OCI-M1 (cell line): ENCODE measurements around the gene HDGFL3.
"Not testable (repeated sequence)": the region's sequence is repeated elsewhere in the genome, so short reads cannot be mapped to it uniquely, and the experiment has no call there.

ENCODE experiments used
- DNase-seq: peaks from one replicate; lab custom pipeline; 2025; lab: John Stamatoyannopoulos, UW

Gene HDGFL3

GRCh38 chr15:83194528-83194927 is 13.1 kb downstream of the HDGFL3 start:
- DNase-seq: peak; percentile 47

- DNase-seq: no peak
These were observed 13.9 kb downstream of the HDGFL3 start for GRCh38 chr15:83193721-83194120.

DNA sequence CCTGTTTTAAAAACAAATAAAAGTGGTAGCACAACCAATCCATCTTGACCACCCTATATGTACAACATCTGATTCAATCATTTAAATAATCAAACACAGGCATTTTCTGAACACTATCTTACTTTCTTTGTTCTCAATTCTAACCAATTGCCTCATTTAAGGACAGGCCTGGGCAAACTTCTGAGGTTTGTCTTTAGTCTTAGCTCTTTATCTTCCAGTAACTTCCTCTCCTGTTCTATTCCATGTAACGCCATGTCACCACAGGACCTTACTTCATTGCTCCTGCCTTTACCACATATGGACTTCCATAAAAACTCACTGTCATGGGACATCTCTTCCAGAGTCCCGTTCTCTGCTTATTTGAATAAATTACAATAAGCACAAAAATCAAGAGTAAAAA is 14.9 kb downstream of the HDGFL3 start:
- peak; percentile 59 for DNase-seq

- no peak for DNase-seq
These were observed 17.2 kb downstream of the HDGFL3 start for GRCh38 chr15:83190450-83190849.

GRCh38 chr15:83185561-83185960 is 22.1 kb downstream of the HDGFL3 start:
- no peak for DNase-seq

DNA sequence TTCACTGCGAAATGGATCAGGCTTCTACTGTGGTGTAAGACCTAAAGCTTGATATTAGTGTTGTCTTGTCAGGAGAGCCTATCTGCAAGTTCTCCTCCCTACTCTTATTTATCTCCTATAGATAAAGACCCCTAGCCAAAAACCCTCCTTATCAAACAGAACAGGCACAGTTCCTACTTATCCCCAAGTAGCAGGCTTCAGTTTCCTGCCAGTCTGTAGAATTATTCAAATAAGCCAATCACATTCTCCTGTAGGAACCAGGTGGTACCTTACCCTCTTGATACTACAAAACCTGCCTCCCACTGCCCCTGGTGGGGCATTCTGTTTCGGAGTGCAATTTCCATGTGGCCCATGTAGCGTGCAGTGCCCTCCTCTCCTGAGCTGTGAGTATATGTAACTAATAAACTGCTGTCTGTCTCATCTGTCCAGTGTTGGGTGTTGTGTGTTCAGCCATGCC is 28.7 kb downstream of the HDGFL3 start:
- peak; percentile 90 for DNase-seq

DNA sequence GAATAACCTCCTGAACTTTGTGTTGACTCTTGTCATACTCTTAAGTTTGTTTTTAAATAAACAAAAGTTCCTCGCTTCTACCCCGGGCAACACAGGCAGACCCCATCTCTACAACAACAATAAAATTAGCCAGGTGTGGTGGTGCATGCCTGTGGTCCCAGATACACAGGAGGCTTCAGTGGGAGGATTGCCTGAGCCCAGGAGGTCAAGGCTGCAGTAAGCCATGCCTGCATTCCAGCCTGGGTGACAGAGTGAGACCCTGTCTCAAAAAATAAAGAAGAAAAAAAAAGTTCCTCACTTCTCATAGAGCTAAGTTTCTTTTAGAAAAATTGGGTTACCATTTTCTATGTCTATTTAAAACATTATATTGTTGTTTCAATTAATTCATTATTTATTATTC is 29.2 kb downstream of the HDGFL3 start:
- peak; percentile 45 for DNase-seq

- peak; percentile 19 for DNase-seq
These were observed 32.7 kb downstream of the HDGFL3 start for GRCh38 chr15:83174891-83175290.

- DNase-seq: no peak
These were observed 37.0 kb downstream of the HDGFL3 start for GRCh38 chr15:83170474-83171165.

DNA sequence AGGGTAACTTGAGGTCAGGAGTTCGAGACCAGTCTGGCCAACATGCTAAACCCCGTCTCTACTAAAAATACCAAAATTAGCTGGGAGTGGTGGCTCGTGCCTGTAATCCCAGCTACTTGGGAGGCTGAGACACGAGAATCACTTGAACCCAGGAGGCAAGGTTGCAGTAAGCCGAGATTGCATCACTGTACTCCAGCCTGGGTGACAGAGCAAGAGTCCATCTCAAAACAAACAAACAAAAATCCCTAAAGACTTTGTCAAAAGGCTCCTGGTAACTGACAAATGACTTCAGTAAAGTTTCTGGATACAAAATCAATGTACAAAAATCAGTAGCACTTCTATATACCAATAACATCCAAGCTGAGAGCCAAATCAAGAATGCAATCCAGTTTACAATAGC is 38.0 kb downstream of the HDGFL3 start:
- not testable (repeated sequence) for DNase-seq

DNA sequence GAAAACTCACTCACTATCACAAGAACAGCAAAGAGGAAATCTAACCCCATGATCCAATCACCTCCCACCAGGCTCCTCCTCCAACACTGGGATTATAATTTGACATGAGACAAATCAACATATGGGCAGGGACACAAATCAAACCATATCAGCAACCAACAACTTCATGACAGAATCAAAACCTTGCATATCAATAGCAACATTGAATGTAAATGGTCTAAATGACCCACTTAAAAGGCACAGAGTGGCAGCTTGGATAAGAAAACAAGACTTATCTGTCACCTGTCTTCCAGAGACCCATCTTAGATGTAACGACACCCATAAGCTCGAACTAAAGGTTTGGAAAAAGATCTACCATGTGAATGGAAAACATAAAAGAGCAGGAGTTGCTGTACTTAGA is 40.8 kb downstream of the HDGFL3 start:
- peak; percentile 14 for DNase-seq

DNA sequence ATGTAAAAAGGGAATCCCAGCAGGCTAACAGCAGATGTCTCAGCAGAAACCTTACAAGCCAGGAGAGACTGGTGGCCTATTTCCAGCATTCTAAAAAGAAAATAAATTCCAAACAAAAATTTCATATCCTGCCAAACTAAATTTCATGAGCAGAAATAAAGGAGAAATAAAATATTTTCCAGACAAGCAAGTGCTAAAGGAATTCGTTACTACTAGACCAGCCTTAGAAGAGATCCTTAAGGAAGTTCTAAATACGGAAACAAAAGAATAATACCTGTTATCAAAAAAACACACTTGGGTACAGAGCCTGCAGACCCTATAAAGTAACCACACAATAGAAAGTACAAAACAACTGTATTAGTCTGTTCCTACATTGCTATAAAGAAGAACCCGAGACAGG is 41.4 kb downstream of the HDGFL3 start:
- peak; percentile 14 for DNase-seq

DNA sequence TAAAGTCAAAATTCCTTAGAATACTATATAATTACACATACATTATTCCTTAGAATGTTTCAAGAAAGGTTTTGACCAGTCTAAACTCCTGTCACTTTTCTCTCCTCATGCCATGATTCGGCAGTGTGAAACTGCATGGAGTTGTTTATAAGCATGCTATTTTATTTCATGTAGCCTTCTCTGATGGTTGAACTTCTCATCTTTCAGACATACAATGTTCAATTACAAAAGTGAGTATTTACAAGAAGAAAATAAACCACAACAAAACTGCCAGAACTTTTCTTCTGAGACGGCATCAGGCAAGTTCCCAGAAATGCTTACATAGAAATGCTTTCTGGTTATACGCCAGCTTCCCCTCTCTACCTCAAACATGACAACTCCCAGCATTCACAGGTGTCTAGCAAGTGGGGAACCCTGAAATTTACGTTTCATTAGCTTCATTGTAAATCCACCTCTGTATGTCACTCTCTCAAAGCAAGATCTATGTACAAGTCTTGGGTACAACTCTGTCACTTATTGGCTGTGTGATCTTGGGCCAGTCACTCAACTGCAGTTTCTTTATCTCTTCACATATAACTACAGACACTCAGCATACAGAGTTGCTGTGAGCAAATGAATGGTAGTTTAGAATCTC is 42.7 kb downstream of the HDGFL3 start:
- peak; percentile 62 for DNase-seq

GRCh38 chr15:83164111-83164770 is 43.4 kb downstream of the HDGFL3 start:
- peak; percentile 54 for DNase-seq

GRCh38 chr15:83163032-83163431 is 44.6 kb downstream of the HDGFL3 start:
- no peak for DNase-seq

DNA sequence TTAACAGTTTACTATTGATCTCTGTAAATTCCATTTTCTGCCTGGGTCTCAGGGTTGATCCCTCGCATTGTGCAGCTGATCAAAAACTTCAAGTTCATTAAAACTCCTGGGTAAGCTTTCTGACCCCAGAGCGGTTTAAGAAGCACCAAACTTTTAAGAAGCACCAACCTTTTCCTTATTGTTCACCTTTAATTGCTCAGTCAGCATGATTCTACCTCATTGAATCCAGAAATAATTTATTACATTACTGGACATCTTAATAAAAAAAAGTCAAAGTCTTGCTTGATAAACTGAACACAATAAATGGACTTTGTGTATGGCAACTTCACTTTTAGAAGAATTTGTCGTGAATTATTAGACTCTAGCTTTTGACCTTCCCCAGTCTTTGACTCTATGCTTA is 46.9 kb downstream of the HDGFL3 start:
- no peak for DNase-seq

GRCh38 chr15:83158393-83158792 is 49.2 kb downstream of the HDGFL3 start:
- DNase-seq: no peak

- no peak for DNase-seq
These were observed 51.7 kb downstream of the HDGFL3 start for GRCh38 chr15:83155942-83156341.

GRCh38 chr15:83153288-83153687 is 54.3 kb downstream of the HDGFL3 start:
- no peak for DNase-seq

- no peak for DNase-seq
These were observed 62.9 kb downstream of the HDGFL3 start for GRCh38 chr15:83144771-83145170.

GRCh38 chr15:83142151-83142550 is 65.5 kb downstream of the HDGFL3 start:
- DNase-seq: not testable (repeated sequence)

DNA sequence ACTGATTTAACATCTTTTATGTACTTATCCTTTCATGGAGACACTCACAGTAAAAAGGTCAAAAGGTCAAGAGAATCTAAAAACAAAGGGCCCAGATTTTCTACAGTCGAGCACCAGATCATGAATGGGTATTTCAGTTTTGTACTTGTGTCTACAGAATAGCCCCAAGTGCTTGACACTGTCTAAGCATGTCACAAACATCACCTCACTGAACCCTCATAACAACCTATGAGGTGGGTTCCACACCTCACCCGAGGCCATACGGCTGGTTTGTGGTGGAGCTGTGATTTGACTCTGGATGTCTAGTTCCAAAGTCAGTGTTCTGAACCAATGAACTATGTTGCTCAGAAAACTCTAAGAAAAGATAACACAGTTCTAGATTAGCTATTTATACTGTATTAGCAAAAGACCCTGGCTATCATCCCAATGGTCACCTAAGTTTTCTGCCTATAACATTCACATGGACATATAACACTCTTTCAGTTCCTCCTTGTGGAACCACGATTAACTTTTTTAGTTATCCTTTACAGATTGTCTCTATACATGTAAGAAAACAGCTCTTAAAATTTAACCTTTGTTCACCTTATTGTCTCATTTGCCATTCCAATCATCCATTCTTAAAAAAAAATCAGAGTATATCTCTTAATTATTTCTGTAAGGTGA is 74.6 kb downstream of the HDGFL3 start:
- no peak for DNase-seq

DNA sequence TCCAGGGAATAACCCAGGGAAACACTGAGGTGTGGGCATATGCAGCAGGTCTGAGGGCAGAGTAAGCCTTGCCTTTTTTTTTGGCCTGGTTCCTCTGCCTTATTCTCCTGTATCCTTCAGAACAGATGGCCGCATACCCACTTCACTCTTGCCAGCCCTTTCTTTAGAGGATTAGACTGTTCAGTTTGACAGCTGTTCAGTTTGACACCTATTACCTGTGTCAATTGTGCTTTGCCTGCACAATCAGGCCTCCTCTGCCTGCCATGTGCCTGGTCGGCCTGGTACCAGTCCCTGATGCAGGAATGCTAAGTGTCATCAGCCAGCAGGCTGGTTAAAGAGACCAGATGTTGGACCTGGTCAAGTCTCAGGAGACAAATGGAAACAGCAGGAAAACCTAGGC is 77.8 kb downstream of the HDGFL3 start:
- DNase-seq: no peak
